DND-41 (cell line): ENCODE data around the gene LRRTM4.

ENCODE experiments used
- ATAC-seq: fragments of 200-7000 bp; cut with Tn5 transposase; 3 replicates; pipeline ENCODE4 v1.9.1; 2021; ENCODE audit warnings: low read depth; ENCODE audit not compliant: insufficient read depth
- DNase-seq: peaks from one replicate; pipeline ENCODE4 v3.0.0-alpha.2; 2020
- H2AFZ ChIP-seq: 2 replicates; pipeline ENCODE4 v1.6.0; 2012; ENCODE audit warnings: low read depth, low read length
- H3K27ac ChIP-seq: 2 replicates; pipeline ENCODE4 v1.5.1; 2012; ENCODE audit warnings: low read length, inconsistent platforms
- H3K27me3 ChIP-seq: fragments of 200-600 bp; sonication (generic); 2 replicates; pipeline ENCODE4 v1.6.0; 2012; ENCODE audit warnings: low read length, mild to moderate bottlenecking, inconsistent platforms; ENCODE audit not compliant: insufficient read depth, poor library complexity
- H3K36me3 ChIP-seq: 2 replicates; pipeline ENCODE4 v1.5.1; 2012; ENCODE audit warnings: low read length, inconsistent platforms; ENCODE audit not compliant: insufficient read depth
- H3K4me1 ChIP-seq: 2 replicates; pipeline ENCODE4 v1.5.1; 2012; ENCODE audit warnings: mild to moderate bottlenecking, low read length; ENCODE audit not compliant: insufficient read depth
- H3K4me2 ChIP-seq: 2 replicates; pipeline ENCODE4 v1.6.0; 2012; ENCODE audit warnings: mild to moderate bottlenecking, moderate library complexity, low read length, inconsistent platforms; ENCODE audit not compliant: insufficient read depth
- H3K4me3 ChIP-seq, 2 experiments: fragments of 200-600 bp in 1 of 2; shearing (Covaris generic) in 1 of 2; 2 replicates each; pipeline ENCODE4 v1.5.1; 2012 to 2016; ENCODE audit warnings: inconsistent platforms in 2 of 2, low read length in 2 of 2, mild to moderate bottlenecking in 2 of 2, low read depth in 1 of 2, moderate library complexity in 1 of 2
- H3K79me2 ChIP-seq: 2 replicates; pipeline ENCODE4 v1.6.0; 2012; ENCODE audit warnings: low read length, inconsistent platforms; ENCODE audit not compliant: insufficient read depth
- H3K9ac ChIP-seq: 2 replicates; pipeline ENCODE4 v1.6.0; 2012; ENCODE audit warnings: low read depth, mild to moderate bottlenecking, inconsistent platforms, low read length, moderate library complexity
- H3K9me3 ChIP-seq: 2 replicates; pipeline ENCODE4 v1.5.1; 2012; ENCODE audit warnings: low read length, moderate library complexity, mild to moderate bottlenecking, inconsistent platforms; ENCODE audit not compliant: insufficient read depth, severe bottlenecking
- H4K20me1 ChIP-seq: 2 replicates; pipeline ENCODE4 v1.6.0; 2012; ENCODE audit warnings: low read length; ENCODE audit not compliant: insufficient read depth
- CTCF ChIP-seq: IDR thresholded peaks from 2 replicates; pipeline ENCODE4 v1.5.1; 2012; ENCODE audit warnings: borderline replicate concordance, low read length, moderate library complexity, mild to moderate bottlenecking; ENCODE audit not compliant: poor library complexity, severe bottlenecking; ENCODE audit errors: extremely low read depth
- EZH2 ChIP-seq: IDR thresholded peaks from 3 replicates; pipeline ENCODE4 v1.6.1; 2012; ENCODE audit warnings: borderline replicate concordance, low read depth, mild to moderate bottlenecking, moderate library complexity, low read length, inconsistent platforms; ENCODE audit not compliant: severe bottlenecking

LRRTM4 gene

GRCh38 chr2:77398970-77399600 is 123.1 kb downstream of the LRRTM4 start:
- Histone ChIP-seq H3K79me2 (no peaks in the 10 kb centered on the region), H4K20me1 (no peaks in the 10 kb centered on the region), H3K4me3 (no peak overlapping the region), H3K27me3 (no peaks in the 10 kb centered on the region), H3K36me3 (no peaks in the 10 kb centered on the region), H3K9me3 (no peaks in the 10 kb centered on the region), H3K4me2 (no peak overlapping the region), H3K4me1 (no peaks in the 10 kb centered on the region), H3K9ac (no peak overlapping the region), H3K27ac (no peak overlapping the region), H2AFZ (no peak overlapping the region)
- TF ChIP-seq CTCF: no peak
- DNase-seq (no peak), ATAC-seq (no peak)

- Histone ChIP-seq H3K4me3 (no peak overlapping the region), H3K36me3 (no peaks in the 10 kb centered on the region), H3K27ac (no peak overlapping the region), H2AFZ (no peak overlapping the region), H3K79me2 (no peaks in the 10 kb centered on the region), H3K9ac (no peak overlapping the region), H3K4me2 (no peak overlapping the region), H3K27me3 (no peaks in the 10 kb centered on the region), H4K20me1 (no peaks in the 10 kb centered on the region), H3K4me1 (no peaks in the 10 kb centered on the region), H3K9me3 (no peaks in the 10 kb centered on the region)
- ATAC-seq (no peak), DNase-seq (no peak)
- TF ChIP-seq CTCF (no peak), EZH2 (no peak)
Measured at GRCh38 chr2:77397763-77398162, 124.4 kb downstream of the LRRTM4 start.

GRCh38 chr2:77395011-77395410 is 127.2 kb downstream of the LRRTM4 start:
- no peaks in the 10 kb centered on the region for H4K20me1 ChIP-seq
- no peak for TF ChIP-seq EZH2
- no peak for TF ChIP-seq CTCF
- no peaks in the 10 kb centered on the region for H3K9me3 ChIP-seq
- H3K4me3 ChIP-seq: no peak overlapping the region
- no peak overlapping the region for H3K9ac ChIP-seq
- H3K79me2 ChIP-seq: no peaks in the 10 kb centered on the region
- H2AFZ ChIP-seq: no peak overlapping the region
- H3K4me2 ChIP-seq: no peak overlapping the region
- no peak overlapping the region for H3K27ac ChIP-seq
- no peaks in the 10 kb centered on the region for H3K27me3 ChIP-seq
- H3K36me3 ChIP-seq: no peaks in the 10 kb centered on the region
- H3K4me1 ChIP-seq: no peaks in the 10 kb centered on the region
- ATAC-seq (no peak), DNase-seq (no peak)

- TF ChIP-seq CTCF (no peak), EZH2 (no peak)
Measured at GRCh38 chr2:77391119-77391518, 131.1 kb downstream of the LRRTM4 start.

More at GRCh38 chr2:77391119-77391518, 131.1 kb downstream of the LRRTM4 start:
- no peaks in the 10 kb centered on the region for H3K79me2 ChIP-seq
- no peak overlapping the region for H3K4me2 ChIP-seq
- no peaks in the 10 kb centered on the region for H3K36me3 ChIP-seq
- H2AFZ ChIP-seq: no peak overlapping the region
- no peaks in the 10 kb centered on the region for H3K27me3 ChIP-seq
- DNase-seq (no peak), ATAC-seq (no peak)
- no peak overlapping the region for H3K27ac ChIP-seq
- H3K9me3 ChIP-seq: no peaks in the 10 kb centered on the region
- H3K4me1 ChIP-seq: no peaks in the 10 kb centered on the region
- H3K9ac ChIP-seq: no peak overlapping the region
- H3K4me3 ChIP-seq: no peak overlapping the region
- H4K20me1 ChIP-seq: no peaks in the 10 kb centered on the region
